IPS DF 4.7 (cell line): ENCODE results near the gene FGFBP1.

Experiments used
- DNase-seq: peaks from one replicate; pipeline ENCODE4 v3.0.0-alpha.2; 2013; ENCODE audit warnings: low spot score; ENCODE audit errors: extremely low read depth

FGFBP1 gene

GRCh38 chr4:15938640-15939039, at the start of gene FGFBP1:
Gene FGFBP1, minus strand, starts transcription at chr4:15938740. Its CDS starts 2,108 bp downstream, at chr4:15936632.
- no peak for DNase-seq

GRCh38 chr4:15988222-15988621, 49.7 kb upstream of the FGFBP1 start:
- DNase-seq = no peak

- DNase-seq = no peak
Measured at GRCh38 chr4:15986907-15987306, 48.4 kb upstream of the FGFBP1 start.

- DNase-seq = no peak
Measured at GRCh38 chr4:15983610-15984009, 45.1 kb upstream of the FGFBP1 start.

- no peak for DNase-seq
Measured at GRCh38 chr4:15982842-15983524, 44.4 kb upstream of the FGFBP1 start.

- no peak for DNase-seq
Measured at GRCh38 chr4:15976456-15977447, 38.2 kb upstream of the FGFBP1 start.

GRCh38 chr4:15971068-15971801, 32.7 kb upstream of the FGFBP1 start:
- no peak for DNase-seq

- no peak for DNase-seq
Measured at GRCh38 chr4:15968551-15969300, 30.2 kb upstream of the FGFBP1 start.

GRCh38 chr4:15965325-15965724, 26.8 kb upstream of the FGFBP1 start:
- no peak for DNase-seq

GRCh38 chr4:15964159-15964558, 25.6 kb upstream of the FGFBP1 start:
- DNase-seq = no peak

- no peak for DNase-seq
Measured at GRCh38 chr4:15963576-15963975, 25.0 kb upstream of the FGFBP1 start.

GRCh38 chr4:15963001-15963451, 24.5 kb upstream of the FGFBP1 start, which contains the start of gene FGFBP2:
Gene FGFBP2, minus strand, starts transcription at chr4:15963175. Its CDS starts 46 bp downstream, at chr4:15963129.
- no peak for DNase-seq

GRCh38 chr4:15961781-15962510, 23.4 kb upstream of the FGFBP1 start:
- DNase-seq = no peak

GRCh38 chr4:15958562-15958961, 20.0 kb upstream of the FGFBP1 start:
- no peak for DNase-seq

GRCh38 chr4:15956179-15956850, 17.8 kb upstream of the FGFBP1 start:
- peak; percentile 66 for DNase-seq

- DNase-seq = no peak
Measured at GRCh38 chr4:15955670-15956069, 17.1 kb upstream of the FGFBP1 start.

- DNase-seq = no peak
Measured at GRCh38 chr4:15953625-15954024, 15.1 kb upstream of the FGFBP1 start.

GRCh38 chr4:15951781-15952180, 13.2 kb upstream of the FGFBP1 start:
- no peak for DNase-seq

- no peak for DNase-seq
Measured at GRCh38 chr4:15948826-15949225, 10.3 kb upstream of the FGFBP1 start.

- DNase-seq = no peak
Measured at GRCh38 chr4:15947684-15948083, 9.1 kb upstream of the FGFBP1 start.
